ENCODE measurements around the gene CDH16.

Gene CDH16

DNA sequence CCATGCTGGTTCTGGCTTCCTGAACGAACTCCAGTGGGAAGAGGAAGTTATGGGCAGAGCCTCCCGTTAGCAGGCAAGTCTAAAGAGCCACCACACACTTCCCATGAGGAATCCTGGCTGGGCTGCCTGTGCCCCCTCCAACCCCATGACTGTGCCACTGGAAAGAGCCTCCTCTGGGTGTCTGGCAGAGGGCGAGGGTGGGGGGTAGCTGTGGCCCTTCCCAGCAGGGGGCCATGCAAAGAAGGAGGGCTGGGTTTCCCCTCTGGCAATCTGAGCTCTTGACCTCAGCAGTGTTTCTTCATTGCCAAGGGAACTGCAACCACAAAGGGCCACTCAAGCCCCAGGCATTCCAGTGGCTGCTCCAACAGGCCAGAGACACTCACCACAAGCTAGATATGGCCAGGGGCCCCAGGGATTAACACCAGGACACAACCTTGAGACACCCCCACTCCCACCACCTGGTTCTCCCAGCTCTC, 8.3 kb upstream of the CDH16 start:
- no peak for DNase-seq (ENCODE audit: low read depth)

DNA sequence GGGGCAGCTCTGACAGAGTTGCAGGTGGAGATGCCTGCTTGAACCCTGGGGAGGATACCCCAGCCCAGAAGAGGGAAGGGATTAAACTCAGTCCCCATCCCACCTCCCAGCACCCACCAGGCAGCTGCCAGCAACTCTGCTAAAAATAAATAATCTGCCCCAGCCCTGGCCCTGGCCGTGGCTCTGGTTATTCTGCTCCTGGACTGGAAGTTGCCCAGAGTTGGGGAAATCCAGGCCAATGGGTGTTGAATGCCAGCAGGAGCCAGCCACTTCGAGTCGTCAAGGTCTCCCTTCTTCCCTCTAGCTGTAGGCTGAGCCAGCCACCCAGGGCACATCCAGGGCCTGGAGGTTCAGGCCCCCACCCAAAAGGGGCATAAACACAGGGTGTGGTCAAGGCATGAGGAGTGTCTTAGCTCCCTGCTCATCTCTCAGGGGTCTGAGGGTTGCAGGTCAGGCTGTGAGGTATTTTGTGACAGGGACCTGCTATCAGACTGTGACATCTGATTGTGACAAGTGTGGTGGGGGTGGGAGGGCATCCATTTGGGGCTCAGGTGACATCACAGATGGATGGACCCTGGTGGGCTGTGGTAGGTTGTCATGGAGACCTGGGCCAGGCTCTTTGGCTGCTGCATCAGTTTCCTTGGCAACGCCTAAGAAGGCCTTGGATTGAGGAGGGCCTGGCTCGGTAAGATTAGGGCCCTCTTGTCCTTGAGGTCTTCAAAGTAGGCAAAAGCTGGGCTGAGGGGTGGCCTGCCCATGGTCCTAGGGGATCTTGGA, 7.7 kb upstream of the CDH16 start:
- no peak for DNase-seq (ENCODE audit: low read depth)

- no peak for DNase-seq (ENCODE audit: low read depth)
These were observed 6.7 kb upstream of the CDH16 start, which contains the start of gene RRAD for GRCh38 chr16:66925322-66925840. Gene RRAD, minus strand, starts transcription at chr16:66925535. Its CDS starts 356 bp downstream, at chr16:66925179.

DNA sequence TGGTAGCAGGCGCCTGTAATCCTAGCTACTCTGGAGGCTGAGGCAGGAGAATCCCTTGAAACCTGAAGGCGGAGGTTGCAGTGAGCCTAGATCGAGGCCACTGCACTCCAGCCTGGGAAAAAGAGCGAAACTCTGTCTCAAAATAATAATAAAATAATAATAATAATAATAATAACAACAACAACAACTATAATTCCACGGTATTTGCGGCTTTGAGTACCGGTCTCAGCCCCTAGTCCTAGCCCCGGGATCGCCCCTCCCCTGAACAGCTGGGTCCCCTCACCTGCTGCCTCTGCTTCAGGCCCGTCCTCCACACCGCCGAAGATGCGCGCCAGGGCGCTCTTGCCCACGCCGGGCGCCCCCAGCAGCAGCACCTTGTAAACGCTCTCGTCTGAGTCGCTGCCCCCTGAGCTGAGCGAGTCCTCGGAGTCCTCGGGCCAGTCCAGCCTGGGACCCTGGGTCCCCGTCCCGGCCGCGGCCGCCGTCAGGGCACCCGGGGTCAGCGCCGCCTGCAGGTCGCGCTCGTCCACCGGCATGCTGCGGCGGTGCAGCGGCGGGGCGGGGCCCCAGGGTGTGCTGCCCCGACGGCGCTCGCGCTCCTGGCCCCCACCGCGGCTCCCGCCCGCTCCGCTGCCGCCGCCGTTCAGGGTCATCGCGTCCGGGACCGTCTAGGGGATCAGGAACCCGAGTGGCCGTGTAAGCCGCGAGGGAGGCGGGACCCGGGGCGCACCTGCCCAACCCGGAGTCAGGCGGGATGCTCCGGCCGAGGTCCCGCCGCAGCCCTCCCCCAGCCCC, 6.0 kb upstream of the CDH16 start:
- DNase-seq (ENCODE audit: low read depth): no peak

- DNase-seq (ENCODE audit: low read depth): no peak
These were observed 5.2 kb upstream of the CDH16 start for GRCh38 chr16:66923866-66924265.

DNA sequence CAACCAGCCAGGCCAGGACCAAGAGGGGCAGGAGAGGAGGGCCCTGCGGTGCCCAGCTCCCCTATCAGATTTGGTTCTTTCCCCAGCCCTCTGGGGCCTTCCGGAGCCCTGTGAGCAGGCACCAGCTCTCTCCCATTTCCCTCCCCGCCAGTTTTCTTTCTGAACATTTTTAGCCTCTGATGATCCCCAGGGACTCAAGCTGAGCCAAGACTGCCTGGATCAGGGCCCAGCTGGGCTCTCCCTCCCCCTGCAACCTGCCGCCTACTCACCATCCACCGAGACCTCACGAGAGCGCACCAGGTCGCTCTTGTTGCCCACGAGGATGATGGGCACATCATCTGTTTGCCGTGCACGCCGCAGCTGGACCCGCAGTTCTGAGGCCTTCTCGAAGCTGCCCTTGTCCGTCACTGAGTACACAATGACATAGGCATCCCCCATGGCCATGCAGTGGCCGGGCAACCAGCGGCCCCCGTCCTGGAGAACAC, 4.6 kb upstream of the CDH16 start:
- DNase-seq (ENCODE audit: low read depth): no peak

- no peak for DNase-seq (ENCODE audit: low read depth)
These were observed 3.2 kb upstream of the CDH16 start for GRCh38 chr16:66921729-66922450.

DNA sequence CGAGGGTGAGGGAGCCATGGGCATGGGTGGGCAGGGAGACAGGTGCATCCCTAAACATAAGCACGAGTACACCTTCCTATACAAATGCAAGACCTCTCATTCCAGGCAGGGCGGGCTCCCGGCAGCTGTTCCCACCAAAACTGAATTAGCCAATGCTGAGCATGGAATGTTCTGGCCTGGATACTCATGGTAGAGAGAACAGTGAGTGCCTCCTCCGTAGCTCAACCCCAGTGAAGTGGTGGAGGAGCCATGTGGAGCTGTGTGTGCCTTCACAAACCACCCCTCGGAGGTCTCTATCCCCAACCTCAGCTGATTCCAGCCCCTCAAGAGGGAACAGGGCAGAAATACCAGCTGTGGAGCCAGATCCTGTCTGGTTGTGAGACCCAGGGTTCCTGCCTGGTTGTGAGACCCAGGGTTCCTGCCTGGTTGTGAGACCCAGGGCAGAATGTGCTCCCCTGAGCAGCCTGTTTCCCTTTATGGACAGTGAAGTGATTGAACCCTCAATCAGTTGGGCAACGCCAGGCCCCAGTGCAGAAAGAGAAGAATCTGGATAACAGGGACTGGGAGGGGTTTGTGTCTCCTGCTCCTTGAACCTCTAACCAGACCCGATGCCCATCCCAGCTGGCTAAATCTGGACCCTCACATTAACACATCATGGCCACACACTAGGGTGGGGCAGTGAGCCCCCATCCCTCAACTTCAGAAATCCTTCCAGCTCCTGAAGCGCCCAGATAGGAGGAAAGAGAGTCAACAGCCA, 2.4 kb upstream of the CDH16 start:
- no peak for DNase-seq (ENCODE audit: low read depth)

DNA sequence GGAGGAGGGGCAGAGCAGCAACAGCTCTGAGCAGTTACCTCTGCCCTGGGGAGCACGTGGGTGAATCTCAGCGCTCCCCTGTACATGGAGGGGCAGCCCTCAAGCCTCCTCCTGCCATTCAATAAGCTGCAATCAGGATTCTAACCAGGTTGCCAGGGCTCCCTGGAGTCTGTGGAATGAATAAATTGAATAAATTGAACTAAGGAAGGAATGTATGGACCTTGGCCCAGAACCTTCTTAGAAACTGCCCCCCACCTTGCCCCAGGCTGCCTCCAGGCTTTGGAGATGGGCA, 1.6 kb upstream of the CDH16 start:
- DNase-seq (ENCODE audit: low read depth): no peak

- DNase-seq (ENCODE audit: low read depth): no peak
These were observed 1.0 kb upstream of the CDH16 start for GRCh38 chr16:66919569-66920298.

- DNase-seq (ENCODE audit: low read depth): no peak
These were observed 330 bp downstream of the CDH16 start for GRCh38 chr16:66918355-66918754.

GRCh38 chr16:66917741-66918140, 944 bp downstream of the CDH16 start:
- no peak for DNase-seq (ENCODE audit: low read depth)

GRCh38 chr16:66916518-66916917, 2.2 kb downstream of the CDH16 start:
- DNase-seq (ENCODE audit: low read depth): no peak

GRCh38 chr16:66915041-66915440, 3.6 kb downstream of the CDH16 start:
- no peak for DNase-seq (ENCODE audit: low read depth)

- no peak for DNase-seq (ENCODE audit: low read depth)
These were observed 4.1 kb downstream of the CDH16 start for GRCh38 chr16:66914541-66914940.

DNA sequence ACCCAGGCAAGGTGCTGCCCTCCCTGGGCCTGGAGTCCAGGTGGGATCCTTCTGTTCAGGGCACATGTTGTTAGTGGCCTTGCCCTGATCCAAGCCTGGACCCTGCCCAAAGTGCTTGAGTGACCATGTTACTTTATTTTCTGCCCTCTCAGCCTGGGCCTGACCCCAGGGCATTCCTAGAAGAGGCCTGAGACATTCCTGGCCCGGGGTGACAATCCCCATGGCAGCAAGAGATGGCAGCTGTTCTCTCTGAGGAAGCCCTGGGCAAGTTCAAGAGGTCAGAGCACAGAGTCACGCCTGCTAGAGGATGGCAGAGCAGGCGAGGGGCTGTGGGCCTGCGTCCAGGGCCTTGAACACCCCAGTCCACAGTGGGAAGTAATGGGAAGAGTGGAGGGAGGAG, 5.0 kb downstream of the CDH16 start:
- no peak for DNase-seq (ENCODE audit: low read depth)

DNA sequence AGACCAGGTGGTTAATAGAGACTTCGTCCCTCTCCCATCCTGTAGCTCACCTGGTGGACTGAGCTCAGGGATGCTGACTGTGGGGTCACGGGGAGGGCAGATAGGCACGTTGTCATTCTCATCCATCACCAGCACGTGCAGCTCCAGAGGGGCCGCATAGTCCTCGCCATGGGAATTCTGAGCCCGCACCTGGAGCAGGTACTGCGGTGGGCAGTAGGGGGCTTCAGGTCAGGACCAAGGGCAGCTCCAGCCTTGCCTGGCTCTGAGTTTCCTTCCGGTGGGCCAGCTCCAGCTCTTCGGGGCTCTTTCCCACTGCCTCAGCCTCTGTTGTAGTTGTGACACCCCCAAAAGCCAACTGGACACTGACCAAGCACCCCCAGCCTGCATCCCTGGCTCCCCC, 5.6 kb downstream of the CDH16 start:
- DNase-seq (ENCODE audit: low read depth): no peak

DNA sequence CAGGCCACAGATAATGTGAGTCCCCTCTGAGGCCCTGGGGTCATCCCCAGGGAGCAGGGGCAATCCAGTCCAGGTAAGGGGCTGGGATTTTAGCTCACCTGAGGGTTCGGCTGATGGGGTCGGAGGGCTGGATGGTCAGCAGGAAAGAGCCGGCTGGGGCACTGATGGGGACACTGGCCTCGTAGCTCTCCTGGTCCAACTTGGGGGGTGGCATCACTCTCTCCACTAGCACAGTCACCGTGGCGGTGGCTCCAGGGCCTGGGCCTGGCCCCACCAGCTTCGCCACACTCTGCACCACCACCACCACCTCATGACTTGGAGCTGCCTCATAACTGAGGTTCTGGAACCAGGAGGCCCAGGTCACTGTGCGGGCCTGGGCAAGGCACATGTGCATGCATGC, 6.9 kb downstream of the CDH16 start:
- no peak for DNase-seq (ENCODE audit: low read depth)

GRCh38 chr16:66911112-66911511, 7.6 kb downstream of the CDH16 start:
- no peak for DNase-seq (ENCODE audit: low read depth)

- DNase-seq (ENCODE audit: low read depth): no peak
These were observed 8.3 kb downstream of the CDH16 start for GRCh38 chr16:66910175-66910940.
